HepG2 (cell line): ENCODE measurements around the gene DNASE2. TPM values are rescaled to one million over a fixed set of nuclear protein-coding genes. Genes with fewer than 3 reads are reported as not detected.
A peak's percentile ranks its signal among the peaks of the same experiment; 100 is the strongest.

Source experiments
- AHR ChIP-seq: IDR thresholded peaks from 2 replicates; pipeline ENCODE4 v1.6.1; 2018; ENCODE audit warnings: missing genetic modification reagents, missing compliant biosample characterization
- ATF7 ChIP-seq, 2 experiments: fragments of 450-650 bp in 1 of 2; sonication (generic) in 1 of 2; formaldehyde crosslinking in 1 of 2; IDR thresholded peaks; 2 replicates each; pipeline versions ENCODE4 v1.4.0 to v1.6.1; 2016 to 2020; ENCODE audit warnings: antibody characterized with exemption in 1 of 2, mild to moderate bottlenecking in 1 of 2, missing genetic modification reagents in 1 of 2
- CBFB ChIP-seq: sonication (generic); formaldehyde crosslinking; IDR thresholded peaks from 2 replicates; pipeline ENCODE4 v1.4.0; 2020; ENCODE audit warnings: missing genetic modification reagents
- JDP2 ChIP-seq: sonication (generic); formaldehyde crosslinking; IDR thresholded peaks from 2 replicates; pipeline ENCODE4 v1.8.1; 2022; ENCODE audit warnings: missing genetic modification reagents, borderline replicate concordance
- KAT2B ChIP-seq: fragments of 150-350 bp; IDR thresholded peaks from 2 replicates; pipeline ENCODE4 v1.6.1; 2014; ENCODE audit warnings: low read depth, low read length, borderline replicate concordance
- MIER2 ChIP-seq: IDR thresholded peaks from 2 replicates; pipeline ENCODE4 v1.6.1; 2016; ENCODE audit warnings: missing biosample characterization, missing genetic modification reagents
- MIER3 ChIP-seq: IDR thresholded peaks from 2 replicates; pipeline ENCODE4 v1.6.1; 2016; ENCODE audit warnings: missing compliant biosample characterization, borderline replicate concordance
- PBX3 ChIP-seq: sonication (generic); formaldehyde crosslinking; IDR thresholded peaks from 2 replicates; pipeline ENCODE4 v1.8.1; 2023; ENCODE audit warnings: missing genetic modification reagents, inconsistent platforms, borderline replicate concordance
- TRIM22 ChIP-seq: fragments of 450-650 bp; IDR thresholded peaks from 2 replicates; pipeline ENCODE4 v1.6.1; 2017
- ZBTB14 ChIP-seq: sonication (generic); formaldehyde crosslinking; IDR thresholded peaks from 2 replicates; pipeline ENCODE4 v1.4.0; 2020; ENCODE audit warnings: missing genetic modification reagents
- ZBTB38 ChIP-seq: sonication (generic); formaldehyde crosslinking; IDR thresholded peaks from 2 replicates; pipeline ENCODE4 v1.5.1; 2020; ENCODE audit warnings: mild to moderate bottlenecking, missing genetic modification reagents
- ZNF326 ChIP-seq: sonication (generic); formaldehyde crosslinking; IDR thresholded peaks from 2 replicates; pipeline ENCODE4 v1.4.0; 2020; ENCODE audit warnings: missing genetic modification reagents, borderline replicate concordance
- ZNF644 ChIP-seq: IDR thresholded peaks from 2 replicates; pipeline ENCODE4 v1.6.1; 2016; ENCODE audit warnings: low read depth
- ZNF652 ChIP-seq: IDR thresholded peaks from 2 replicates; pipeline ENCODE4 v1.6.1; 2016; ENCODE audit warnings: low read depth, borderline replicate concordance
- polyA plus RNA-seq, 8 experiments: library from polyadenylated mRNA; depleted of rRNA in 3 of 8; stranded (reverse) in 7 of 8; unstranded in 1 of 8; fragments of >200 nt; fragmentation: Illumina TruSeq in 4 of 8; extraction: Trizol in 4 of 8; gene quantifications; 2 replicates each; pipeline versions ENCODE4 v1.2.1 to v1.2.3, GENCODE V29; 2011 to 2016; ENCODE audit warnings: low read depth in 4 of 8, missing spikeins in 1 of 8, mixed read lengths in 1 of 8; ENCODE audit not compliant: insufficient read depth in 1 of 8
- total RNA-seq, 5 experiments: library from RNA; depleted of rRNA; stranded (reverse); fragments of >200 nt; fragmentation: Illumina TruSeq; extraction: Trizol; gene quantifications; 2 replicates each; pipeline ENCODE4 v1.2.3, GENCODE V29; 2016; ENCODE audit warnings: low read depth in 1 of 5
- TF ChIP-seq, protein P1 (sequence below): sonication (generic); formaldehyde crosslinking; IDR thresholded peaks from 2 replicates; pipeline ENCODE4 v1.8.1; 2022; ENCODE audit warnings: low read depth, mild to moderate bottlenecking, missing genetic modification reagents
- TF ChIP-seq, protein P2 (sequence below): sonication (generic); formaldehyde crosslinking; IDR thresholded peaks from 2 replicates; pipeline ENCODE4 v1.9.0; 2021; ENCODE audit warnings: missing genetic modification reagents, borderline replicate concordance
- TF ChIP-seq, protein P3 (sequence below): sonication (generic); formaldehyde crosslinking; IDR thresholded peaks from 2 replicates; pipeline ENCODE4 v1.4.0; 2020; ENCODE audit warnings: missing genetic modification reagents

DNASE2 gene
- total and polyA plus RNA-seq, 2 of the 13 experiments (the other 11 are each of a cell fraction or from before 2014, with no cell fraction given): 7.5 to 16.2 TPM

GRCh38 chr19:12864721-12865715 is 16.2 kb downstream of the DNASE2 start (continued):
- no peak for TF ChIP-seq PBX3 (CRISPR knock-in tag)
- no peak for TF ChIP-seq ZNF652 (CRISPR knock-in tag)
- no peak for TF ChIP-seq KAT2B
- TF ChIP-seq TRIM22: no peak
- no peak for TF ChIP-seq ATF7 (IDR thresholded peaks at IDR 0.05)
- TF ChIP-seq ATF7 (CRISPR knock-in tag; IDR thresholded peaks at IDR 0.05): no peak
- no peak for TF ChIP-seq ZBTB38
- no peak for TF ChIP-seq CBFB (CRISPR knock-in tag)
- no peak for TF ChIP-seq ZNF644 (CRISPR knock-in tag)
- TF ChIP-seq, protein P1, sequence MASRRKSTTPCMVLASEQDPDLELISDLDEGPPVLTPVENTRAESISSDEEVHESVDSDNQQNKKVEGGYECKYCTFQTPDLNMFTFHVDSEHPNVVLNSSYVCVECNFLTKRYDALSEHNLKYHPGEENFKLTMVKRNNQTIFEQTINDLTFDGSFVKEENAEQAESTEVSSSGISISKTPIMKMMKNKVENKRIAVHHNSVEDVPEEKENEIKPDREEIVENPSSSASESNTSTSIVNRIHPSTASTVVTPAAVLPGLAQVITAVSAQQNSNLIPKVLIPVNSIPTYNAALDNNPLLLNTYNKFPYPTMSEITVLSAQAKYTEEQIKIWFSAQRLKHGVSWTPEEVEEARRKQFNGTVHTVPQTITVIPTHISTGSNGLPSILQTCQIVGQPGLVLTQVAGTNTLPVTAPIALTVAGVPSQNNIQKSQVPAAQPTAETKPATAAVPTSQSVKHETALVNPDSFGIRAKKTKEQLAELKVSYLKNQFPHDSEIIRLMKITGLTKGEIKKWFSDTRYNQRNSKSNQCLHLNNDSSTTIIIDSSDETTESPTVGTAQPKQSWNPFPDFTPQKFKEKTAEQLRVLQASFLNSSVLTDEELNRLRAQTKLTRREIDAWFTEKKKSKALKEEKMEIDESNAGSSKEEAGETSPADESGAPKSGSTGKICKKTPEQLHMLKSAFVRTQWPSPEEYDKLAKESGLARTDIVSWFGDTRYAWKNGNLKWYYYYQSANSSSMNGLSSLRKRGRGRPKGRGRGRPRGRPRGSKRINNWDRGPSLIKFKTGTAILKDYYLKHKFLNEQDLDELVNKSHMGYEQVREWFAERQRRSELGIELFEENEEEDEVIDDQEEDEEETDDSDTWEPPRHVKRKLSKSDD (CRISPR knock-in tag): no peak
- no peak for TF ChIP-seq ZBTB14 (CRISPR knock-in tag)
- TF ChIP-seq ZNF326 (CRISPR knock-in tag): no peak
- no peak for TF ChIP-seq JDP2 (CRISPR knock-in tag)
- TF ChIP-seq MIER3 (CRISPR knock-in tag): peak; percentile 20; the same call in 1 of the 2 replicates
- TF ChIP-seq, protein P2, sequence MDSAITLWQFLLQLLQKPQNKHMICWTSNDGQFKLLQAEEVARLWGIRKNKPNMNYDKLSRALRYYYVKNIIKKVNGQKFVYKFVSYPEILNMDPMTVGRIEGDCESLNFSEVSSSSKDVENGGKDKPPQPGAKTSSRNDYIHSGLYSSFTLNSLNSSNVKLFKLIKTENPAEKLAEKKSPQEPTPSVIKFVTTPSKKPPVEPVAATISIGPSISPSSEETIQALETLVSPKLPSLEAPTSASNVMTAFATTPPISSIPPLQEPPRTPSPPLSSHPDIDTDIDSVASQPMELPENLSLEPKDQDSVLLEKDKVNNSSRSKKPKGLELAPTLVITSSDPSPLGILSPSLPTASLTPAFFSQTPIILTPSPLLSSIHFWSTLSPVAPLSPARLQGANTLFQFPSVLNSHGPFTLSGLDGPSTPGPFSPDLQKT (CRISPR knock-in tag): no peak
- TF ChIP-seq AHR: no peak
- peak; percentile 52; the same call in 1 of the 2 replicates for TF ChIP-seq MIER2
- TF ChIP-seq, protein P3, sequence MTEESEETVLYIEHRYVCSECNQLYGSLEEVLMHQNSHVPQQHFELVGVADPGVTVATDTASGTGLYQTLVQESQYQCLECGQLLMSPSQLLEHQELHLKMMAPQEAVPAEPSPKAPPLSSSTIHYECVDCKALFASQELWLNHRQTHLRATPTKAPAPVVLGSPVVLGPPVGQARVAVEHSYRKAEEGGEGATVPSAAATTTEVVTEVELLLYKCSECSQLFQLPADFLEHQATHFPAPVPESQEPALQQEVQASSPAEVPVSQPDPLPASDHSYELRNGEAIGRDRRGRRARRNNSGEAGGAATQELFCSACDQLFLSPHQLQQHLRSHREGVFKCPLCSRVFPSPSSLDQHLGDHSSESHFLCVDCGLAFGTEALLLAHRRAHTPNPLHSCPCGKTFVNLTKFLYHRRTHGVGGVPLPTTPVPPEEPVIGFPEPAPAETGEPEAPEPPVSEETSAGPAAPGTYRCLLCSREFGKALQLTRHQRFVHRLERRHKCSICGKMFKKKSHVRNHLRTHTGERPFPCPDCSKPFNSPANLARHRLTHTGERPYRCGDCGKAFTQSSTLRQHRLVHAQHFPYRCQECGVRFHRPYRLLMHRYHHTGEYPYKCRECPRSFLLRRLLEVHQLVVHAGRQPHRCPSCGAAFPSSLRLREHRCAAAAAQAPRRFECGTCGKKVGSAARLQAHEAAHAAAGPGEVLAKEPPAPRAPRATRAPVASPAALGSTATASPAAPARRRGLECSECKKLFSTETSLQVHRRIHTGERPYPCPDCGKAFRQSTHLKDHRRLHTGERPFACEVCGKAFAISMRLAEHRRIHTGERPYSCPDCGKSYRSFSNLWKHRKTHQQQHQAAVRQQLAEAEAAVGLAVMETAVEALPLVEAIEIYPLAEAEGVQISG (CRISPR knock-in tag): peak; percentile 64
